WTC11 (cell line): ENCODE data around the gene KCTD20. TPM values are rescaled to one million over a fixed set of nuclear protein-coding genes. Genes with fewer than 3 reads are reported as not detected.

Source experiments
- ATAC-seq: fragments of 200-7000 bp; cut with Tn5 transposase; 2 replicates; pipeline ENCODE4 v1.10.0; 2021; ENCODE audit warnings: mild to moderate bottlenecking, moderate library complexity
- CTCF ChIA-PET: fragments of 300-600 bp; sonication (Branson Sonifier 250); formaldehyde crosslinking; loops from one replicate; lab custom pipeline; 2021; ENCODE audit warnings: antibody characterized with exemption; lab: Charles Lee
- POLR2A ChIA-PET: fragments of 350-600 bp; sonication (Branson Sonifier 250); formaldehyde crosslinking; loops from one replicate; lab custom pipeline; 2021; ENCODE audit warnings: antibody characterized with exemption; lab: Charles Lee
- DNase-seq: peaks from one replicate; pipeline ENCODE4 v3.0.0; 2021; ENCODE audit warnings: low spot score
- H3K27ac Mint-ChIP-seq: 2 replicates; pipeline ENCODE4 v1.8.0; 2021; ENCODE audit warnings: mixed read lengths
- H3K27me3 Mint-ChIP-seq: 2 replicates; pipeline ENCODE4 v1.8.0; 2021; ENCODE audit warnings: low read depth, mild to moderate bottlenecking, moderate library complexity, mixed read lengths
- H3K36me3 Mint-ChIP-seq: 2 replicates; pipeline ENCODE4 v1.8.0; 2021; ENCODE audit warnings: mixed read lengths
- H3K4me1 Mint-ChIP-seq: 2 replicates; pipeline ENCODE4 v1.8.0; 2022; ENCODE audit warnings: mixed read lengths
- H3K4me3 Mint-ChIP-seq: 2 replicates; pipeline ENCODE4 v1.8.0; 2021; ENCODE audit warnings: mild to moderate bottlenecking, moderate library complexity, mixed read lengths
- H3K9me3 Mint-ChIP-seq: 2 replicates; pipeline ENCODE4 v1.8.0; 2021; ENCODE audit warnings: mixed read lengths
- AFF4 ChIP-seq: sonication (generic); formaldehyde crosslinking; IDR thresholded peaks from 2 replicates; pipeline ENCODE4 v1.8.1; 2023; ENCODE audit warnings: mild to moderate bottlenecking, missing genetic modification reagents, borderline replicate concordance
- AR ChIP-seq: fragments of 250-450 bp; sonication (Bioruptor Pico); IDR thresholded peaks from 2 replicates; pipeline ENCODE4 v1.9.0; 2021; ENCODE audit warnings: mild to moderate bottlenecking
- ATF1 ChIP-seq: sonication (generic); formaldehyde crosslinking; IDR thresholded peaks from 2 replicates; pipeline ENCODE4 v1.8.1; 2023; ENCODE audit warnings: mild to moderate bottlenecking, moderate library complexity, missing genetic modification reagents
- ATF3 ChIP-seq: sonication (generic); formaldehyde crosslinking; conservative IDR thresholded peaks from 2 replicates; pipeline ENCODE4 v1.8.1; 2022; ENCODE audit warnings: mild to moderate bottlenecking, missing genetic modification reagents
- CBFB ChIP-seq: sonication (generic); formaldehyde crosslinking; IDR thresholded peaks from 2 replicates; pipeline ENCODE4 v1.8.1; 2022; ENCODE audit warnings: mild to moderate bottlenecking, low read depth, missing genetic modification reagents
- CREB1 ChIP-seq: sonication (generic); formaldehyde crosslinking; IDR thresholded peaks from 2 replicates; pipeline ENCODE4 v1.8.0; 2023; ENCODE audit warnings: mild to moderate bottlenecking, missing genetic modification reagents
- E2F1 ChIP-seq: sonication (generic); formaldehyde crosslinking; IDR thresholded peaks from 2 replicates; pipeline ENCODE4 v1.8.0; 2022; ENCODE audit warnings: mild to moderate bottlenecking, missing genetic modification reagents
- E2F5 ChIP-seq: sonication (generic); formaldehyde crosslinking; IDR thresholded peaks from 2 replicates; pipeline ENCODE4 v1.8.1; 2022; ENCODE audit warnings: mild to moderate bottlenecking, moderate library complexity, missing genetic modification reagents
- EMX1 ChIP-seq: fragments of 250-450 bp; sonication (Bioruptor Pico); IDR thresholded peaks from 2 replicates; pipeline ENCODE4 v1.8.0; 2021; ENCODE audit warnings: mild to moderate bottlenecking
- ESRRA ChIP-seq: sonication (generic); formaldehyde crosslinking; IDR thresholded peaks from 2 replicates; pipeline ENCODE4 v1.8.1; 2022; ENCODE audit warnings: mild to moderate bottlenecking, missing genetic modification reagents, borderline replicate concordance
- FOXK1 ChIP-seq: sonication (generic); formaldehyde crosslinking; IDR thresholded peaks from 2 replicates; pipeline ENCODE4 v1.8.0; 2022; ENCODE audit warnings: mild to moderate bottlenecking, moderate library complexity, missing genetic modification reagents
- JAZF1 ChIP-seq: fragments of 250-450 bp; sonication (Bioruptor Pico); IDR thresholded peaks from 2 replicates; pipeline ENCODE4 v1.9.0; 2021; ENCODE audit warnings: moderate library complexity, mild to moderate bottlenecking, inconsistent platforms
- MYBL2 ChIP-seq: sonication (generic); formaldehyde crosslinking; IDR thresholded peaks from 2 replicates; pipeline ENCODE4 v1.8.1; 2023; ENCODE audit warnings: mild to moderate bottlenecking, moderate library complexity, missing genetic modification reagents
- RELA ChIP-seq: sonication (generic); formaldehyde crosslinking; IDR thresholded peaks from 2 replicates; pipeline ENCODE4 v1.8.1; 2022; ENCODE audit warnings: missing genetic modification reagents, mild to moderate bottlenecking, borderline replicate concordance
- RORB ChIP-seq: fragments of 250-450 bp; sonication (Bioruptor Pico); IDR thresholded peaks from 2 replicates; pipeline ENCODE4 v1.9.0; 2021; ENCODE audit warnings: mild to moderate bottlenecking
- SOX15 ChIP-seq: fragments of 250-450 bp; sonication (Bioruptor Pico); IDR thresholded peaks from 2 replicates; pipeline ENCODE4 v1.9.0; 2021; ENCODE audit warnings: mild to moderate bottlenecking
- TP53 ChIP-seq: sonication (generic); formaldehyde crosslinking; IDR thresholded peaks from 2 replicates; pipeline ENCODE4 v1.8.1; 2023; ENCODE audit warnings: mild to moderate bottlenecking, missing genetic modification reagents
- ZNF219 ChIP-seq: sonication (generic); formaldehyde crosslinking; IDR thresholded peaks from 2 replicates; pipeline ENCODE4 v1.8.0; 2023; ENCODE audit warnings: missing genetic modification reagents, mild to moderate bottlenecking, borderline replicate concordance
- ZNF317 ChIP-seq: sonication (generic); formaldehyde crosslinking; IDR thresholded peaks from 2 replicates; pipeline ENCODE4 v1.8.1; 2023; ENCODE audit warnings: low read depth, mild to moderate bottlenecking, moderate library complexity, missing genetic modification reagents, borderline replicate concordance
- total RNA-seq: library from RNA; stranded (reverse); gene quantifications from 3 replicates; pipeline ENCODE4 v1.2.3, GENCODE V29; 2021

Gene KCTD20
- total RNA-seq, 1 experiment from 2014 or later: 26.7 TPM

- CTCF ChIA-PET: interaction anchor here (1.5 kb wide), 1 partner anchor 64 kb away, joined by 3 read pairs; no protein-coding TSS in a partner anchor
- TF ChIP-seq RORB (CRISPR knock-in tag) (no peak), ESRRA (CRISPR knock-in tag) (no peak), E2F5 (CRISPR knock-in tag) (no peak), CREB1 (CRISPR knock-in tag) (no peak), JAZF1 (CRISPR knock-in tag) (no peak), AFF4 (no peak), E2F1 (CRISPR knock-in tag) (no peak), CBFB (no peak), MYBL2 (no peak), AR (CRISPR knock-in tag) (no peak), SOX15 (CRISPR knock-in tag) (no peak), ATF3 (no peak), TP53 (CRISPR knock-in tag) (no peak), EMX1 (CRISPR knock-in tag) (no peak), ZNF317 (CRISPR knock-in tag) (no peak), RELA (no peak), ATF1 (CRISPR knock-in tag) (no peak), FOXK1 (CRISPR knock-in tag) (no peak)
Measured at GRCh38 chr6:36487698-36488097, 44.9 kb downstream of the KCTD20 start.

GRCh38 chr6:36488221-36488620, 45.4 kb downstream of the KCTD20 start:
- no peak for TF ChIP-seq CREB1 (CRISPR knock-in tag)
- TF ChIP-seq ZNF219 (CRISPR knock-in tag): no peak
- TF ChIP-seq ATF3: no peak
- Mint-ChIP-seq H3K4me3 (no peak overlapping the region), H3K27ac (no peak overlapping the region), H3K27me3 (no peaks in the 10 kb centered on the region), H3K4me1 (peaks cover 19% of the 10 kb centered on the region), H3K36me3 (peaks cover 30% of the 10 kb centered on the region), H3K9me3 (no peaks in the 10 kb centered on the region)
- no peak for DNase-seq
- ChIA-PET CTCF (interaction anchor here (1.5 kb wide), 1 partner anchor 65 kb away, joined by 3 read pairs; no protein-coding TSS in a partner anchor), POLR2A (no interaction called here)
- no peak for ATAC-seq

More at GRCh38 chr6:36487698-36488097, 44.9 kb downstream of the KCTD20 start:
- H3K4me3 Mint-ChIP-seq: no peak overlapping the region
- DNase-seq (no peak), ATAC-seq (no peak)
- POLR2A ChIA-PET: no interaction called here
- H3K36me3 Mint-ChIP-seq: peaks cover 30% of the 10 kb centered on the region
- no peak overlapping the region for H3K27ac Mint-ChIP-seq
- no peaks in the 10 kb centered on the region for H3K27me3 Mint-ChIP-seq
- H3K9me3 Mint-ChIP-seq: no peaks in the 10 kb centered on the region
- peaks cover 15% of the 10 kb centered on the region for H3K4me1 Mint-ChIP-seq
